ENCODE data around the gene CGB1.

The CGB1 gene

GRCh38 chr19:49067554-49067953 lies 30.9 kb upstream of the CGB1 start (continued):
- TF ChIP-seq ZNF596 (tag by site-specific recombination; IDR thresholded peaks at IDR 0.05) (no peak), WT1 (tag by site-specific recombination; IDR thresholded peaks at IDR 0.05) (no peak), ZIC2 (tag by site-specific recombination; IDR thresholded peaks at IDR 0.05) (0 out of 2 replicates have a peak, but pooled peaks have one; percentile 22)

- CTCF ChIA-PET: interaction anchor here (0.6 to 1.7 kb wide), 11 partner anchors 8 to 442 kb away, joined by 3 to 9 read pairs (median 4); no protein-coding TSS in a partner anchor
- TF ChIP-seq IKZF3 (tag by site-specific recombination; IDR thresholded peaks at IDR 0.05): 0 out of 2 replicates have a peak, but pooled peaks have one; percentile 30
- TF ChIP-seq ZNF544 (tag by site-specific recombination; IDR thresholded peaks at IDR 0.05): no peak
- peak; percentile 11; the same call in 1 of the 2 replicates for TF ChIP-seq ZNF366 (tag by site-specific recombination; conservative IDR thresholded peaks at IDR 0.05)
- POLR2A ChIA-PET: interaction anchor here (0.5 to 2.0 kb wide), 4 partner anchors 10 to 73 kb away, joined by 3 to 12 read pairs (median 6); partner anchors contain the start of genes GYS1, LIN7B and RUVBL2
- no peak overlapping the region for H3K27ac ChIP-seq (ENCODE audit: extremely low read depth, low read depth, low read length)
- no peaks in the 10 kb centered on the region for H3K36me3 ChIP-seq (ENCODE audit: control insufficient read depth in 2 of 2, insufficient read depth in 1 of 2, low read length in 2 of 2)
- no peak overlapping the region for H3K4me3 ChIP-seq (ENCODE audit: low read depth, low read length)
- peaks cover 6% of the 10 kb centered on the region for H3K4me1 ChIP-seq (ENCODE audit: control insufficient read depth, insufficient read depth, low read length)
- H3K9me3 ChIP-seq (ENCODE audit: control insufficient read depth, insufficient read depth, low read depth, low read length): no peaks in the 10 kb centered on the region
Observed at GRCh38 chr19:49065905-49066512, 29.3 kb upstream of the CGB1 start.

DNA sequence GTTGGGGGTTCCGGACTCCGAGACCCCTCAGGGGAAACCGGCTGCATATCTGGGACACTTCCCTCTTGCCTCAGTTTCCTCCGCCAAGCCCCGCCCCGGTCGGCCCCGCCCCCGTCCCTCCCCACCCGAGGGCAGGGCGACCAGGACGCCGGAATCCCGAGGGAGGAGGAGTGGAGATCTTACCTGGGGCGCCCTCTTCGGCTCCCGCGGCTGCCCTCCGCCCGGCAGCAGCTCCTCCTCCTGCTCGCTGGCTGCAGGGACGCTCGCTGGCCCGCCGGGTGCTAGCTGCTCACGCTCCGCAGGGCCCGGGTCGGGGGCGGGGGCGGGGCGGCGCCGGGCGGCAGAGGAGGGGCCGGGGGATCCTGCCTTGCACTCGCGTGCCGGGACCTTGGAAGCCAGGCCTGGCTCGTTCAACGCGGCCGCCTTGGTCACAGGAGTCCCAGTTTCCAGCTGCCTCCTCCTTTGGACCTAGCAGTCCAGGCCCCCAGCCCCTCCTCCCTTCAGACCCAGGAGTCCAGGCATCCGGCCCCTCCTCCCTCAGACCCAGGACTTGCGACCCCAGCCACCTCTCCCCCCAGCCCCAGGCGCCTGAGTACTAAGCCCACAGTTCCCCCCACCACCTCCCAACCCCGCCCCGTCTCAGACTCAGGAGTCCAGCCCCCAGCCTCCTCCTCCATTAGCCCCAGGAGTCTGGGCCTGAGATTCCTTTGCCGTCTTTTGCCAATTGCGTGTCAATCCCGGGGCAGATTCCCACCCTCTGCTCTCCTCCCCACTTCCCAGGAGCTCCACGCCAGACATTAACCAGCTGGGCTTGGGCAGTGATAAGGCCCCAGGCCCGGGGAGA lies 28.3 kb upstream of the CGB1 start, which contains the start of gene NTF4:
NTF4 (minus strand) TSS at position 51 of the 844 bp plus-strand sequence. CDS start 2,821 bp downstream, outside the sequence.
- CTCF ChIA-PET: interaction anchor here (0.6 to 1.7 kb wide), 12 partner anchors 9 to 441 kb away, joined by 3 to 9 read pairs (median 4); no protein-coding TSS in a partner anchor
- H3K36me3 ChIP-seq (ENCODE audit: control insufficient read depth in 2 of 2, insufficient read depth in 1 of 2, low read length in 2 of 2): no peaks in the 10 kb centered on the region
- peak within 1 kb of the TSS; percentile 29 for H3K4me3 ChIP-seq (ENCODE audit: low read depth, low read length)
- H3K9me3 ChIP-seq (ENCODE audit: control insufficient read depth, insufficient read depth, low read depth, low read length): no peaks in the 10 kb centered on the region
- no peak within 1 kb of the TSS for H3K27ac ChIP-seq (ENCODE audit: extremely low read depth, low read depth, low read length)
- POLR2A ChIA-PET: interaction anchor here (1.0 to 2.0 kb wide), 4 partner anchors 9 to 253 kb away, joined by 3 to 12 read pairs (median 6); partner anchors contain the start of genes GYS1, LIN7B and RUVBL2
- peaks cover 6% of the 10 kb centered on the region for H3K4me1 ChIP-seq (ENCODE audit: control insufficient read depth, insufficient read depth, low read length)
- TF ChIP-seq HOXA7 (CRISPR knock-in tag; IDR thresholded peaks at IDR 0.05; ENCODE audit: borderline replicate concordance) (no peak), YY1 (tag by site-specific recombination; IDR thresholded peaks at IDR 0.05) (no peak), SP2 (tag by site-specific recombination; IDR thresholded peaks at IDR 0.05) (peak; percentile 54), ZNF335 (tag by site-specific recombination; conservative IDR thresholded peaks at IDR 0.05) (peak; percentile 40; the same call in 1 of the 2 replicates), ZNF366 (tag by site-specific recombination; conservative IDR thresholded peaks at IDR 0.05) (no peak), ZNF629 (tag by site-specific recombination; IDR thresholded peaks at IDR 0.05) (no peak), PATZ1 (tag by site-specific recombination; IDR thresholded peaks at IDR 0.05) (0 out of 2 replicates have a peak, but pooled peaks have one; percentile 42), ZNF292 (tag by site-specific recombination; IDR thresholded peaks at IDR 0.05; ENCODE audit: borderline replicate concordance, low read depth) (no peak), SETDB1 (IDR thresholded peaks at IDR 0.05; ENCODE audit: insufficient read length, low read length) (no peak), TRIM28 (IDR thresholded peaks at IDR 0.05; ENCODE audit: borderline replicate concordance, low read length) (no peak), ZNF341 (tag by site-specific recombination; IDR thresholded peaks at IDR 0.05; ENCODE audit: low read depth) (no peak), ZNF211 (tag by site-specific recombination; IDR thresholded peaks at IDR 0.05; ENCODE audit: low read depth) (no peak), ZNF704 (tag by site-specific recombination; IDR thresholded peaks at IDR 0.05) (no peak), KLF10 (tag by site-specific recombination; IDR thresholded peaks at IDR 0.05) (no peak), GLIS2 (tag by site-specific recombination; IDR thresholded peaks at IDR 0.05) (no peak), ZNF654 (tag by site-specific recombination; IDR thresholded peaks at IDR 0.05; ENCODE audit: low read depth) (no peak)
- TF ChIP-seq, protein P1, sequence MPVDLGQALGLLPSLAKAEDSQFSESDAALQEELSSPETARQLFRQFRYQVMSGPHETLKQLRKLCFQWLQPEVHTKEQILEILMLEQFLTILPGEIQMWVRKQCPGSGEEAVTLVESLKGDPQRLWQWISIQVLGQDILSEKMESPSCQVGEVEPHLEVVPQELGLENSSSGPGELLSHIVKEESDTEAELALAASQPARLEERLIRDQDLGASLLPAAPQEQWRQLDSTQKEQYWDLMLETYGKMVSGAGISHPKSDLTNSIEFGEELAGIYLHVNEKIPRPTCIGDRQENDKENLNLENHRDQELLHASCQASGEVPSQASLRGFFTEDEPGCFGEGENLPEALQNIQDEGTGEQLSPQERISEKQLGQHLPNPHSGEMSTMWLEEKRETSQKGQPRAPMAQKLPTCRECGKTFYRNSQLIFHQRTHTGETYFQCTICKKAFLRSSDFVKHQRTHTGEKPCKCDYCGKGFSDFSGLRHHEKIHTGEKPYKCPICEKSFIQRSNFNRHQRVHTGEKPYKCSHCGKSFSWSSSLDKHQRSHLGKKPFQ (tag by site-specific recombination; IDR thresholded peaks at IDR 0.05): no peak
- TF ChIP-seq, protein P2, sequence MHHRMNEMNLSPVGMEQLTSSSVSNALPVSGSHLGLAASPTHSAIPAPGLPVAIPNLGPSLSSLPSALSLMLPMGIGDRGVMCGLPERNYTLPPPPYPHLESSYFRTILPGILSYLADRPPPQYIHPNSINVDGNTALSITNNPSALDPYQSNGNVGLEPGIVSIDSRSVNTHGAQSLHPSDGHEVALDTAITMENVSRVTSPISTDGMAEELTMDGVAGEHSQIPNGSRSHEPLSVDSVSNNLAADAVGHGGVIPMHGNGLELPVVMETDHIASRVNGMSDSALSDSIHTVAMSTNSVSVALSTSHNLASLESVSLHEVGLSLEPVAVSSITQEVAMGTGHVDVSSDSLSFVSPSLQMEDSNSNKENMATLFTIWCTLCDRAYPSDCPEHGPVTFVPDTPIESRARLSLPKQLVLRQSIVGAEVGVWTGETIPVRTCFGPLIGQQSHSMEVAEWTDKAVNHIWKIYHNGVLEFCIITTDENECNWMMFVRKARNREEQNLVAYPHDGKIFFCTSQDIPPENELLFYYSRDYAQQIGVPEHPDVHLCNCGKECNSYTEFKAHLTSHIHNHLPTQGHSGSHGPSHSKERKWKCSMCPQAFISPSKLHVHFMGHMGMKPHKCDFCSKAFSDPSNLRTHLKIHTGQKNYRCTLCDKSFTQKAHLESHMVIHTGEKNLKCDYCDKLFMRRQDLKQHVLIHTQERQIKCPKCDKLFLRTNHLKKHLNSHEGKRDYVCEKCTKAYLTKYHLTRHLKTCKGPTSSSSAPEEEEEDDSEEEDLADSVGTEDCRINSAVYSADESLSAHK (tag by site-specific recombination; IDR thresholded peaks at IDR 0.05): no peak
